ENCODE data around the gene TBX10.
"Not testable (repeated sequence)": the region's sequence is repeated elsewhere in the genome, so short reads cannot be mapped to it uniquely, and the experiment has no call there.

GRCh38 chr11:67619683-67620618 is 19.6 kb downstream of the TBX10 start:
- peak; percentile 75 for TF ChIP-seq POLR2AphosphoS5 (IDR thresholded peaks at IDR 0.05; ENCODE audit: low read depth, low read length)
- not testable (repeated sequence) for TF ChIP-seq ZNF274 (IDR thresholded peaks at IDR 0.05; ENCODE audit: borderline replicate concordance, extremely low read depth, low read length); CTCF (IDR thresholded peaks at IDR 0.05; ENCODE audit: control extremely low read depth in 1 of 3, insufficient read depth in 1 of 3, low read depth in 1 of 3, low read length in 3 of 3)
